ENCODE measurements around the gene PLSCR1.

Gene PLSCR1

GRCh38 chr3:146470425-146470990, 73.9 kb downstream of the PLSCR1 start:
- no peak for DNase-seq

GRCh38 chr3:146469150-146470017, 75.0 kb downstream of the PLSCR1 start, which contains the start of gene PLSCR2:
Gene PLSCR2, minus strand, starts transcription at chr3:146469561. Its CDS starts 9,657 bp downstream, at chr3:146459904.
- DNase-seq = peak; percentile 67 to 76

- no peak for DNase-seq
Measured at GRCh38 chr3:146468671-146469149, 75.7 kb downstream of the PLSCR1 start.

- DNase-seq = no peak
Measured at GRCh38 chr3:146468234-146468633, 76.2 kb downstream of the PLSCR1 start.

- DNase-seq = no peak
Measured at GRCh38 chr3:146466604-146467003, 77.8 kb downstream of the PLSCR1 start.

DNA sequence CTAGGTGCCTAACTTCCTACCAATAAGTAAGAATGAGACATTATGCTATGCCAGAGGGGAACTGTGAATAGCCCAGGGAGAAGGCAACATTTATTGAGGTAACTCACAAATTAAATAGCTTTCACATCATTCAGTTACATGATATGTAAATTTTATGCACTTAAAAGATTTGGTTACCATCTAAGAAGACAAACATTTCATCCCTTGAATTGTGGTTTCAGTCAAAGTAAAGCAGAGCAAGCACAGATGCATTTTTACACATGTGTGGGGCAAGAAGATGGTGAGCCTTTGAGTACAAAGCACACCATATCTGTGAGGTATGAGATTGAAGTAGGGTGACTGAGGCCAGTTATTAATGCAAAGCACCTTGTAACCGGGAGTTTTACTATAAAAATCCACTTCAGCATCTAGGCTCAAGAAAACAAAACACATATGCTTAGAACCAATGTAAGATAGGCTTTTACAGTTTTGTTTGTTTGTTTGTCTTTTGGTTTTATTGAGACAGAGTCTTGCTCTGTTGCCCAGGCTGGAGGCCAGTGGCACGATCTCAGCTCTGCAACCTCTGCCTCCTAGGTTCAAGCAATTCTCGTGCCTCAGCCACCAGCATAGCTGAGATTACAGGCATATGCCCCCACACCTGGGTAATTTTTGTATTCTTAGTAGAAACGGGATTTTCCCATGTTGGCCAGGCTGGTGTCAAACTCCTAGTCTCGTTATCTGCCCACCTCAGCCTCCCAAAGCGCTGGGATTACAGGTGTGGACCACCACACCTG, 78.5 kb downstream of the PLSCR1 start:
- DNase-seq = no peak

Measured in activated CD4-positive, alpha-beta T cell treated with anti-CD3 and anti-CD28 coated beads for 4 hours (primary cell).